SU-DHL-6 (cell line): ENCODE data around the gene COL13A1.

ENCODE experiments used
- EZH2phosphoT487 ChIP-seq: fragments of 200-600 bp; sonication (generic), shearing (Covaris generic); conservative IDR thresholded peaks from 2 replicates; pipeline ENCODE4 v1.6.1; 2018; ENCODE audit warnings: mild to moderate bottlenecking, antibody characterized with exemption, low read length, moderate library complexity, mixed read lengths
- TF ChIP-seq, protein P1 (sequence below): fragments of 200-600 bp; sonication (generic); IDR thresholded peaks from one replicate; pipeline ENCODE4 v1.5.1; 2017; ENCODE audit warnings: antibody characterized with exemption, mild to moderate bottlenecking, low read length, moderate library complexity; ENCODE audit not compliant: insufficient read depth, poor library complexity, severe bottlenecking

DNA sequence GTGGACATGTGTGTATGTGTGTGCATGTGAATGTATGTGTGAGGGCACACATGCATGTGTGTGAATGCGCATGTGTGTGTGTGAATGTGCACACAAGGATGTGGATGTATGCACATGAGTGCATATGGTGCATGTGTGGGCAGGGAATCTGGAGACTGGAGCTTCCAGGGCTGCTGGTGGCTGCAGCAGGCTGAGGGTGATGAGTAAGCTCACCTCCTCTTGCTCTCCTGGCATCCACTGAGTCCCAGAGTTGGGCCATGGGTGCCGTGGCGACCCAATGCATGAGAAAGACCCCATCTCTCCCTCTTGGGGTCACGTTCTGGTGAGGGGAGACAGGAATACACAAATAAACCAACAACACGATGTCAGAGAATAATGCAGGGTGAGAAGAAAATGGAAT, 33.3 kb upstream of the COL13A1 start:
- TF ChIP-seq, protein P1, sequence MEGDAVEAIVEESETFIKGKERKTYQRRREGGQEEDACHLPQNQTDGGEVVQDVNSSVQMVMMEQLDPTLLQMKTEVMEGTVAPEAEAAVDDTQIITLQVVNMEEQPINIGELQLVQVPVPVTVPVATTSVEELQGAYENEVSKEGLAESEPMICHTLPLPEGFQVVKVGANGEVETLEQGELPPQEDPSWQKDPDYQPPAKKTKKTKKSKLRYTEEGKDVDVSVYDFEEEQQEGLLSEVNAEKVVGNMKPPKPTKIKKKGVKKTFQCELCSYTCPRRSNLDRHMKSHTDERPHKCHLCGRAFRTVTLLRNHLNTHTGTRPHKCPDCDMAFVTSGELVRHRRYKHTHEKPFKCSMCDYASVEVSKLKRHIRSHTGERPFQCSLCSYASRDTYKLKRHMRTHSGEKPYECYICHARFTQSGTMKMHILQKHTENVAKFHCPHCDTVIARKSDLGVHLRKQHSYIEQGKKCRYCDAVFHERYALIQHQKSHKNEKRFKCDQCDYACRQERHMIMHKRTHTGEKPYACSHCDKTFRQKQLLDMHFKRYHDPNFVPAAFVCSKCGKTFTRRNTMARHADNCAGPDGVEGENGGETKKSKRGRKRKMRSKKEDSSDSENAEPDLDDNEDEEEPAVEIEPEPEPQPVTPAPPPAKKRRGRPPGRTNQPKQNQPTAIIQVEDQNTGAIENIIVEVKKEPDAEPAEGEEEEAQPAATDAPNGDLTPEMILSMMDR = no peak
- TF ChIP-seq EZH2phosphoT487 = no peak
